Measurements from ENCODE around the gene ILF2. TPM values are rescaled to one million over a fixed set of nuclear protein-coding genes. Genes with fewer than 3 reads are reported as not detected.
A peak's percentile ranks its signal among the peaks of the same experiment; 100 is the strongest.

ILF2 gene
- total RNA-seq, 1 donor from 2014 or later = 87.6 TPM

- no peak for DNase-seq (ENCODE audit: low spot score)
Observed at GRCh38 chr1:153627715-153628626, 42.8 kb downstream of the ILF2 start, which contains the start of gene S100A1. S100A1 (plus strand) TSS chr1:153628434; CDS start chr1:153630522, 2,088 bp downstream.

- DNase-seq (ENCODE audit: low spot score) = peak; percentile 68
Observed at GRCh38 chr1:153626904-153627714, 43.7 kb downstream of the ILF2 start, which contains the start of gene S100A13. S100A13 (minus strand) TSS chr1:153627505; CDS start chr1:153626472, 1,033 bp downstream.

GRCh38 chr1:153626477-153626903, 44.3 kb downstream of the ILF2 start:
- no peak for DNase-seq (ENCODE audit: low spot score)

- DNase-seq (ENCODE audit: low spot score) = no peak
Observed at GRCh38 chr1:153624965-153625611, 45.7 kb downstream of the ILF2 start.

GRCh38 chr1:153623101-153623500, 47.7 kb downstream of the ILF2 start:
- no peak for DNase-seq (ENCODE audit: low spot score)

- no peak for DNase-seq (ENCODE audit: low spot score)
Observed at GRCh38 chr1:153619171-153619570, 51.6 kb downstream of the ILF2 start.

- peak; percentile 60 for DNase-seq (ENCODE audit: low spot score)
Observed at GRCh38 chr1:153617663-153618062, 53.1 kb downstream of the ILF2 start.

GRCh38 chr1:153616917-153617311, 53.9 kb downstream of the ILF2 start:
- no peak for DNase-seq (ENCODE audit: low spot score)

- DNase-seq (ENCODE audit: low spot score) = peak; percentile 84
Observed at GRCh38 chr1:153616144-153616916, 54.5 kb downstream of the ILF2 start, which contains the start of gene S100A14. S100A14 (minus strand) TSS chr1:153616325; CDS start chr1:153615858, 467 bp downstream.

- no peak for DNase-seq (ENCODE audit: low spot score)
Observed at GRCh38 chr1:153615406-153615805, 55.4 kb downstream of the ILF2 start.

GRCh38 chr1:153614906-153615305, 55.9 kb downstream of the ILF2 start:
- DNase-seq (ENCODE audit: low spot score) = no peak

GRCh38 chr1:153614189-153614900, 56.4 kb downstream of the ILF2 start:
- no peak for DNase-seq (ENCODE audit: low spot score)

GRCh38 chr1:153613406-153613805, 57.4 kb downstream of the ILF2 start:
- no peak for DNase-seq (ENCODE audit: low spot score)

GRCh38 chr1:153612755-153613331, 58.0 kb downstream of the ILF2 start, which contains the start of gene S100A16:
S100A16 (minus strand) TSS chr1:153613137; CDS start chr1:153608151, 4,986 bp downstream.
- DNase-seq (ENCODE audit: low spot score) = peak; percentile 71

- DNase-seq (ENCODE audit: low spot score) = no peak
Observed at GRCh38 chr1:153612111-153612754, 58.6 kb downstream of the ILF2 start.

All from mucosa of gallbladder (tissue), 1 donor.